NT2/D1 (cell line): ENCODE data around the gene ARSJ.

Experiments
- YY1 ChIP-seq: IDR thresholded peaks from 2 replicates; pipeline ENCODE4 v1.6.1; 2011; ENCODE audit not compliant: insufficient read length, insufficient read depth
- ZNF274 ChIP-seq: IDR thresholded peaks from 2 replicates; pipeline ENCODE4 v1.6.1; 2011; ENCODE audit warnings: mild to moderate bottlenecking, low read depth, low read length

GRCh38 chr4:113974467-113974866, 5.0 kb downstream of the ARSJ start:
- no peak for TF ChIP-seq ZNF274
- no peak for TF ChIP-seq YY1
